ENCODE results near the gene DRD4. TPM values are rescaled to one million over a fixed set of nuclear protein-coding genes. Genes with fewer than 3 reads are reported as not detected.

DRD4 gene
- total RNA-seq, 1 experiment from 2014 or later, result 0.44 TPM

DNA sequence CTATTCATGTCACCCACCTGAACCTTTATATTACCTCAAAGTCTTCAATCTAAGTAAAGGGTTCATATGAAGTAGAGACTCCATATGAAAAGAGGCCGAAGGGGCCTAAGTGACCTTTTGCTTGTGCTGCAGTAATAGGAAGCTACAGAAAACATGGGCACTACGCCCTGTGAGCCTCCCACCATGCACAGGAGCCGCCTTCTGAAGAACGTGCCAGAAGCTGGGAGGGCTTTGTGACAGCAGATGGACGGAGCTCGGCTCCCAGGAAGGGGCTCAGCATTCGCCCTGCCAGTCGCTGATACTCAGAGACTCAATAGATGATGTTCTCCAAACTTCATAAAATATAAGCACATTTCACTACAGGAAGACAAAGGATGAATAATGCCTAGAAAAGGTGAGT lies 36.8 kb downstream of the DRD4 start:
- no TSS peak for BruUV-seq (replicated peaks)
- intact Hi-C loops (cut with micrococcal nuclease), result no loop called here
- Mint-ChIP-seq H3K27me3 (ENCODE audit: insufficient read depth, unreplicated experiment) (no peaks in the 10 kb centered on the region), H3K4me1 (ENCODE audit: insufficient read depth, unreplicated experiment) (no peaks in the 10 kb centered on the region), H3K9me3 (ENCODE audit: unreplicated experiment) (no peaks in the 10 kb centered on the region), H3K27ac (ENCODE audit: low read depth, unreplicated experiment) (no peak overlapping the region), H3K4me3 (ENCODE audit: unreplicated experiment) (no peak overlapping the region), H3K36me3 (ENCODE audit: insufficient read depth, unreplicated experiment) (peaks cover 74% of the 10 kb centered on the region)
- ChIA-PET CTCF (interaction anchor here (0.8 to 0.9 kb wide), 3 partner anchors 9 to 49 kb away, joined by 3 to 4 read pairs (median 3); no protein-coding TSS in a partner anchor), POLR2A (interaction anchor here (0.6 to 0.8 kb wide), 2 partner anchors 27 to 51 kb away, joined by 3 read pairs; no protein-coding TSS in a partner anchor)
- no peak for TF ChIP-seq CTCF (IDR thresholded peaks at IDR 0.05; ENCODE audit: unreplicated experiment)
- no peak for DNase-seq (ENCODE audit: unreplicated experiment)

- intact Hi-C loops (cut with micrococcal nuclease), result no loop called here
- H3K4me3 Mint-ChIP-seq (ENCODE audit: unreplicated experiment), result no peak overlapping the region
- no peaks in the 10 kb centered on the region for H3K27me3 Mint-ChIP-seq (ENCODE audit: insufficient read depth, unreplicated experiment)
- H3K4me1 Mint-ChIP-seq (ENCODE audit: insufficient read depth, unreplicated experiment), result no peaks in the 10 kb centered on the region
- POLR2A ChIA-PET, result interaction anchor here (0.8 kb wide), 1 partner anchor 28 kb away, joined by 3 read pairs; no protein-coding TSS in a partner anchor
- peaks cover 75% of the 10 kb centered on the region for H3K36me3 Mint-ChIP-seq (ENCODE audit: insufficient read depth, unreplicated experiment)
- DNase-seq (ENCODE audit: unreplicated experiment), result no peak
- no peak for TF ChIP-seq CTCF (IDR thresholded peaks at IDR 0.05; ENCODE audit: unreplicated experiment)
- CTCF ChIA-PET, result interaction anchor here (0.7 to 0.9 kb wide), 4 partner anchors 9 to 48 kb away, joined by 3 to 4 read pairs (median 3); no protein-coding TSS in a partner anchor
- no peaks in the 10 kb centered on the region for H3K9me3 Mint-ChIP-seq (ENCODE audit: unreplicated experiment)
- no peak overlapping the region for H3K27ac Mint-ChIP-seq (ENCODE audit: low read depth, unreplicated experiment)
- no TSS peak for BruUV-seq (replicated peaks)
These were observed 37.3 kb downstream of the DRD4 start for GRCh38 chr11:674406-674805.

DNA sequence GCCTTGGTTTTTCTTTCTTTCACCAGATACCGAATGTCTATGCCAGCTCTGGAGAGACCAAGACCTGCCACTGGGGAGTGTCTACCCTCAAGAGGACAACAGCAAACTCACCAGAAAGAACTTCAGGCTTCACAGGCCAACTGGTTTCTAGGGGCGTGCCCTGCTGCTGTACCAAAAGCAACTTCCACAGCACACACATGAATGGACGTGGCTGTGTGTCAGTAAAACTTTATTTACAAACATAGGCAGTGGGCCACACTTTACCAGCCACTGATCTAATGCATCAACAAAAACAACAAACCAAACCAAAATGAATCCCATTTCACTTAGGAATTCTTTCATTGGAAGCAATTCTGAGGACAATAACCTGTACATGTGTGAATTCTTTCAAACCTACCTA lies 41.2 kb downstream of the DRD4 start:
- POLR2A ChIA-PET, result no interaction called here
- Mint-ChIP-seq H3K27me3 (ENCODE audit: insufficient read depth, unreplicated experiment) (no peaks in the 10 kb centered on the region), H3K27ac (ENCODE audit: low read depth, unreplicated experiment) (no peak overlapping the region), H3K36me3 (ENCODE audit: insufficient read depth, unreplicated experiment) (peaks cover 63% of the 10 kb centered on the region), H3K4me3 (ENCODE audit: unreplicated experiment) (no peak overlapping the region), H3K9me3 (ENCODE audit: unreplicated experiment) (no peaks in the 10 kb centered on the region), H3K4me1 (ENCODE audit: insufficient read depth, unreplicated experiment) (no peaks in the 10 kb centered on the region)
- no peak for DNase-seq (ENCODE audit: unreplicated experiment)
- BruUV-seq (replicated peaks), result no TSS peak
- TF ChIP-seq CTCF (IDR thresholded peaks at IDR 0.05; ENCODE audit: unreplicated experiment), result no peak
- CTCF ChIA-PET, result no interaction called here
- intact Hi-C loops (cut with micrococcal nuclease), result no loop called here

GRCh38 chr11:679271-680207 lies 42.5 kb downstream of the DRD4 start:
- no peaks in the 10 kb centered on the region for H3K27me3 Mint-ChIP-seq (ENCODE audit: insufficient read depth, unreplicated experiment)
- H3K4me1 Mint-ChIP-seq (ENCODE audit: insufficient read depth, unreplicated experiment), result no peaks in the 10 kb centered on the region
- H3K27ac Mint-ChIP-seq (ENCODE audit: low read depth, unreplicated experiment), result no peak overlapping the region
- intact Hi-C loops (cut with micrococcal nuclease), result no loop called here
- no peaks in the 10 kb centered on the region for H3K9me3 Mint-ChIP-seq (ENCODE audit: unreplicated experiment)
- CTCF ChIA-PET, result interaction anchor here (0.6 kb wide), 1 partner anchor 1321 kb away, joined by 3 read pairs; no protein-coding TSS in a partner anchor
- POLR2A ChIA-PET, result interaction anchor here (0.6 to 1.0 kb wide), 3 partner anchors 30 to 38 kb away, joined by 3 to 5 read pairs (median 3); no protein-coding TSS in a partner anchor
- no TSS peak for BruUV-seq (replicated peaks)
- H3K36me3 Mint-ChIP-seq (ENCODE audit: insufficient read depth, unreplicated experiment), result peaks cover 63% of the 10 kb centered on the region
- no peak for DNase-seq (ENCODE audit: unreplicated experiment)
- TF ChIP-seq CTCF (IDR thresholded peaks at IDR 0.05; ENCODE audit: unreplicated experiment), result no peak
- H3K4me3 Mint-ChIP-seq (ENCODE audit: unreplicated experiment), result no peak overlapping the region

Measured in MCF 10A (cell line).